Pancreas (tissue), 10 donors: Measurements from ENCODE around the gene C12orf60. TPM values are rescaled to one million over a fixed set of nuclear protein-coding genes. Genes with fewer than 3 reads are reported as not detected.

Experiments
- ATAC-seq, 4 donors: fragments of 200-7000 bp; cut with Tn5 transposase; one replicate each; pipeline versions ENCODE4 v1.8.0 to v1.9.1; 2020; ENCODE audit warnings: mild to moderate bottlenecking in 4 of 4, moderate library complexity in 4 of 4
- DNase-seq, 6 donors: peaks; one replicate each; pipeline ENCODE4 v3.0.0-alpha.2; 2020
- FAIRE-seq: peaks from 2 replicates; lab custom pipeline; 2012; peaks lifted over from hg19 to GRCh38; lab: Jason Lieb, UNC
- H3K27ac ChIP-seq, 4 donors: fragments of 200-600 bp; sonication (generic); 1 replicate in 3 of 4; 2 replicates in 1 of 4; pipeline versions ENCODE4 v1.5.0 to v1.8.0; 2020
- H3K27me3 ChIP-seq, 4 donors: fragments of 200-600 bp; one replicate each; pipeline ENCODE4 v1.8.0; 2021
- H3K36me3 ChIP-seq, 3 donors: fragments of 200-600 bp; sonication (generic) in 1 of 3; one replicate each; pipeline versions ENCODE4 v1.5.0 to v1.8.0; 2020 to 2021
- H3K4me1 ChIP-seq, 3 donors: fragments of 200-600 bp; one replicate each; pipeline ENCODE4 v1.8.0; 2021
- H3K4me3 ChIP-seq, 4 donors: fragments of 200-600 bp; sonication (generic) in 2 of 4; one replicate each; pipeline versions ENCODE4 v1.5.0 to v1.8.0; 2020 to 2021
- H3K9me3 ChIP-seq, 4 donors: fragments of 200-600 bp; one replicate each; pipeline ENCODE4 v1.8.0; 2021
- CTCF ChIP-seq, 4 donors: fragments of 200-600 bp; sonication (generic) in 3 of 4; IDR thresholded peaks; one replicate each; pipeline versions ENCODE4 v1.5.0 to v1.8.0; 2021; ENCODE audit warnings: antibody characterized with exemption in 4 of 4
- WGBS, 2 donors: extraction: QIAGEN DNeasy Blood & Tissue Kit; methylation state at CpG; one replicate each; pipeline ENCODE4 v1.1.7; 2013; 5-methylcytosine and 5-hydroxymethylcytosine counted together
- intact Hi-C, 3 donors: fragments of 100-400 bp; cut with DNase I; formaldehyde crosslinking; loops; one replicate each; pipeline versions ENCODE4 v1.11.1 to v1.14.2; 2022
- polyA plus RNA-seq, 2 donors: library from polyadenylated mRNA; stranded (reverse); fragments of 200-250 nt; gene quantifications; one replicate each; pipeline ENCODE4 v1.2.3, GENCODE V29; 2013
- total RNA-seq, 6 donors: library from RNA; stranded (reverse); fragmentation: NEBNext Ultra II Directional in 4 of 6; extraction: Animal tissue kit (Norgen Biotek cat#: 25700) in 4 of 6; gene quantifications; one replicate each; pipeline versions ENCODE4 v1.2.1 to v1.2.4, GENCODE V29; 2021 to 2023
- donor health status: healthy with polysubstance abuse.
- donor health status: DM: no; HTN: no; CAD: no; lungs with moderate emphysema.
- donor health status: DM: no; HTN: no; CAD: no.
- donor health status: control.
- donor health status: control.
- donor health status: Bipolar disorder and iron deficiency.
- donor health status: DM: yes; HTN: yes; CAD: no.
- donor health status: DM: no; HTN: no; CAD: no.
- donor health status: DM: no; HTN: no; CAD: no.
- donor health status: DM: yes; HTN: yes; CAD: no.

C12orf60 gene
- total and polyA plus RNA-seq, 8 donors, result 0.28 to 1.0 (median 0.62) TPM

GRCh38 chr12:14782756-14783155, 20.7 kb upstream of the C12orf60 start:
- H3K4me1 ChIP-seq, result peaks cover 0 to under 1% (median 0%) of the 10 kb centered on the region in 3 donors
- FAIRE-seq (no peak), ATAC-seq (no peak), DNase-seq (no peak)
- no peak overlapping the region for H3K4me3 ChIP-seq
- no peaks in the 10 kb centered on the region for H3K9me3 ChIP-seq
- no peak overlapping the region for H3K27ac ChIP-seq
- no peak for TF ChIP-seq CTCF (IDR thresholded peaks at IDR 0.05)
- intact Hi-C loops, result no loop called here
- no peaks in the 10 kb centered on the region for H3K27me3 ChIP-seq
- H3K36me3 ChIP-seq, result peaks cover 0 to 15% (median 3%) of the 10 kb centered on the region in 3 donors

- TF ChIP-seq CTCF (IDR thresholded peaks at IDR 0.05), result no peak
- Histone ChIP-seq H3K4me1 (no peaks in the 10 kb centered on the region), H3K36me3 (peaks cover 0 to 32% (median 14%) of the 10 kb centered on the region in 3 donors), H3K9me3 (no peaks in the 10 kb centered on the region), H3K4me3 (no peak overlapping the region), H3K27ac (no peak overlapping the region), H3K27me3 (no peaks in the 10 kb centered on the region)
- FAIRE-seq, result no peak
- intact Hi-C loops, result no loop called here
- ATAC-seq, result no peak
- no peak for DNase-seq
- 90 to 92% methylated on average over 2 of the region's 2 CpGs for WGBS, 2 donors
These were observed 19.0 kb upstream of the C12orf60 start for GRCh38 chr12:14784471-14784870.

GRCh38 chr12:14785568-14785967, 17.9 kb upstream of the C12orf60 start:
- Histone ChIP-seq H3K9me3 (no peaks in the 10 kb centered on the region), H3K4me1 (no peaks in the 10 kb centered on the region), H3K27ac (no peak overlapping the region), H3K4me3 (no peak overlapping the region), H3K27me3 (no peaks in the 10 kb centered on the region), H3K36me3 (peaks cover 5 to 43% (median 14%) of the 10 kb centered on the region in 3 donors)
- FAIRE-seq, result no peak
- no peak for ATAC-seq
- no peak for TF ChIP-seq CTCF (IDR thresholded peaks at IDR 0.05)
- 91 to 92% methylated on average over 3 of the region's 3 CpGs for WGBS, 2 donors
- intact Hi-C loops, result no loop called here
- no peak for DNase-seq

- WGBS, 2 donors, result 58 to 65% methylated on average over 4 of the region's 4 CpGs
- ATAC-seq, result no peak
- Histone ChIP-seq H3K4me1 (no peaks in the 10 kb centered on the region), H3K4me3 (no peak overlapping the region), H3K27ac (no peak overlapping the region), H3K36me3 (peaks cover 9 to 63% (median 14%) of the 10 kb centered on the region in 3 donors), H3K27me3 (no peaks in the 10 kb centered on the region), H3K9me3 (no peaks in the 10 kb centered on the region)
- no peak for TF ChIP-seq CTCF (IDR thresholded peaks at IDR 0.05)
- intact Hi-C loops, result no loop called here
- no peak for DNase-seq
- no peak for FAIRE-seq
These were observed 8.4 kb upstream of the C12orf60 start for GRCh38 chr12:14795028-14795448.

GRCh38 chr12:14802247-14802646, 1.2 kb upstream of the C12orf60 start:
- no peak overlapping the region for H3K27ac ChIP-seq
- H3K4me1 ChIP-seq, result peaks cover 7 to 16% (median 11%) of the 10 kb centered on the region in 3 donors
- FAIRE-seq (no peak), DNase-seq (no peak), ATAC-seq (no peak)
- WGBS, 2 donors, result 62 to 63% methylated on average over 4 of the region's 4 CpGs
- intact Hi-C loops, result no loop called here
- H3K27me3 ChIP-seq, result no peaks in the 10 kb centered on the region
- TF ChIP-seq CTCF (IDR thresholded peaks at IDR 0.05), result no peak
- H3K36me3 ChIP-seq, result peaks cover 0 to 15% (median 2%) of the 10 kb centered on the region in 3 donors
- H3K9me3 ChIP-seq, result no peaks in the 10 kb centered on the region
- peak overlapping the region; percentile 72 to 89 (median 84) for H3K4me3 ChIP-seq
